GM13977 (cell line): ENCODE measurements around the gene TTLL13.
"Not testable (repeated sequence)": the region's sequence is repeated elsewhere in the genome, so short reads cannot be mapped to it uniquely, and the experiment has no call there.

Experiments
- DNase-seq: peaks from one replicate; pipeline ENCODE4 v3.0.0; 2012; ENCODE audit warnings: low spot score
- in situ Hi-C: fragments of 300-500 bp; cut with MboI; formaldehyde crosslinking; loops from one replicate; pipeline ENCODE4 v1.12.0; 2022; ENCODE audit warnings: low sequenced_read_pairs, low pct_unique_long_range_greater_than_20kb, mixed read lengths, inconsistent platforms; ENCODE audit not compliant: unreplicated experiment
- TF ChIP-seq, protein P1 (sequence below): IDR thresholded peaks from 2 replicates; pipeline ENCODE4 v1.5.1; 2012; ENCODE audit warnings: mild to moderate bottlenecking, control low read depth; ENCODE audit not compliant: insufficient read depth; ENCODE audit errors: extremely low read depth, missing control alignments

Gene TTLL13

DNA sequence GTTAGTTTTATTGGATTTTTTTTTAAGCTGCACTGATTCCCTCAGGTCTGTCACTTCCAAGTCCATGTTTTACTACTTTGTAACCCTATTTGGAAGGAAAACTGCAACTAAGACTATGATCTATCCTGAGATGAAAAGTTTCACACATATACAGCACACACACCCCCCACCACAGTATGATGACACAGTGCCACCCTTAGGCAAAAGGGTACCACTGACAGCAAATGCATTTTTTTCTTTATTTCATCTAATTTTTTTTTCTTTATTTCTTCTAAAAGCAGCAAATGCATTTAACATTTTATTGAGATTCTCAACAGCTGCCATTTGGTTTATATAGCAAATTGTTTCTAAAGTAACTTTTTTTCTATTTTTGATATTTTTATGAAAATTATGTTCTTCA, 37.3 kb downstream of the TTLL13 start:
- DNase-seq, result peak; percentile 41
- in situ Hi-C loops, result no loop called here
- TF ChIP-seq, protein P1, sequence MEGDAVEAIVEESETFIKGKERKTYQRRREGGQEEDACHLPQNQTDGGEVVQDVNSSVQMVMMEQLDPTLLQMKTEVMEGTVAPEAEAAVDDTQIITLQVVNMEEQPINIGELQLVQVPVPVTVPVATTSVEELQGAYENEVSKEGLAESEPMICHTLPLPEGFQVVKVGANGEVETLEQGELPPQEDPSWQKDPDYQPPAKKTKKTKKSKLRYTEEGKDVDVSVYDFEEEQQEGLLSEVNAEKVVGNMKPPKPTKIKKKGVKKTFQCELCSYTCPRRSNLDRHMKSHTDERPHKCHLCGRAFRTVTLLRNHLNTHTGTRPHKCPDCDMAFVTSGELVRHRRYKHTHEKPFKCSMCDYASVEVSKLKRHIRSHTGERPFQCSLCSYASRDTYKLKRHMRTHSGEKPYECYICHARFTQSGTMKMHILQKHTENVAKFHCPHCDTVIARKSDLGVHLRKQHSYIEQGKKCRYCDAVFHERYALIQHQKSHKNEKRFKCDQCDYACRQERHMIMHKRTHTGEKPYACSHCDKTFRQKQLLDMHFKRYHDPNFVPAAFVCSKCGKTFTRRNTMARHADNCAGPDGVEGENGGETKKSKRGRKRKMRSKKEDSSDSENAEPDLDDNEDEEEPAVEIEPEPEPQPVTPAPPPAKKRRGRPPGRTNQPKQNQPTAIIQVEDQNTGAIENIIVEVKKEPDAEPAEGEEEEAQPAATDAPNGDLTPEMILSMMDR, result peak; percentile 69

DNA sequence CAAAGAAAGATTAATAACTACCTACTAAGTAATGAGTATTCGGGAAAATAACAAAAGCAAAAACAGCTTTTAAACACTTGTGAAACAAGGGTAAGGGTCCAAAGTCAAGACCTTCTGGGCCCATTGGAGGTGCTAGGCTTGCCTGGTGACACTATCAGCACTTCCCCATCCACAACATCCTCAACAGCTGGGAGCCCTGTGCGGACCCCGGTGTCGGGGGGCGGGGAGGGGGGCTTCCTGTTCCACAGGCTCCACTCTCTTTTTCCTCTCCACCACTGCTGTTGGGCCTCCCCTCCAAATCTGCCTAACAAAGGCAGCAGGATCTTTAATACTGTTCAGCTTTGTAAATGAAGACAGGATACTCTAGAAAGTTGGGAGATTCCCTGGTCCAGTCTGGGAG, 37.7 kb downstream of the TTLL13 start:
- TF ChIP-seq, protein P1, result no peak
- DNase-seq, result no peak
- in situ Hi-C loops, result no loop called here

DNA sequence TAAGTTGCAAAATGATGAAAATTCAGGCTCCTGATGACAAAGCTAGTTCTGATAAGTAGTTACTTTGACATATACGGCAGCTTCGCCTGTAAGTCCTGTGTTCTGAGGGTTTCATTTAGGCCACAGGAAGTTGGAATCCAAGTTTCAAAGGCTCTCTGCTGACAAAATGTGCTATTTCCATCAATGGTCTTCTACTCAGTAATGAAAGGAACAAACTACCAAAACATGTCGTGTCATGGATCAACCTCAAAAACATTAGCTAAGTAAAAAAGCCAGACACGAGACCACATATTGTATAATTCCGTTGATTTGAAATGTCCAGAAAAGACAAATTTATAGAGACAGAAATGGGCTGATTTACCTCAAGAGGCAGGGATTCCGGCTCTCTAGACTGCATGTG, 38.6 kb downstream of the TTLL13 start:
- in situ Hi-C loops, result no loop called here
- TF ChIP-seq, protein P1, result no peak
- no peak for DNase-seq

DNA sequence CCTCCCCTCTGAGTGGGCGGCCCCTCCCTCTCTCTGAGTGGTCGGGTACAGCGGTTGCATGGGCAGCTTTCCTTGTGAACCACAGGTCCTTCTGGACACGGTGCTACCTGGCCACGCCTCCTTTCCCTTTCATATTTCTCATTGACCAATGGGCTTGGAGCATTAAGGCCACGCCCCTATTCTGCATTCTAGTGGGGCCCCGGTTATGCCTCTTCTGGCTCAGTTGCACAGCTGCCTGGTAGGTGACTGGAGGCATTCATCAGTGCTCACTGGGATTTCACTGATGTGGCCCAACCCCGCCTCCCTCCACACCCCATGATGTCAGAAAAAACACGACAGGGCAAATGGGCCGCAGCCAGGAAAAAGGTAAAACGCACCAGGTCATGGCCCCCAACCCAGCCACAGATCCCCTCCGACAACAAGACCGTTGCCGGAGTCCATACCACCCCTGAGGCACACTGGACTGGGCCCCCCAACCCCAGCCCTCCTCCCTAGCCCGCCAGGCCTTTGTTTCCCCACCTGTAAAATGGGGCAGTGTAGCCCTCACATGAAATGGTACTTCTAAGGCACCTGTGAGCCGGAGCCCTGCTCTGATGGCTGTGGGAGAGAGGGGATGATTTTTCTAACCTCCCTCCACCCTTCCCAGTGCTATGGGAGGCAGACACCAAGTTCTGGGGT, 42.5 kb downstream of the TTLL13 start:
- DNase-seq, result peak; percentile 38
- in situ Hi-C loops, result no loop called here
- TF ChIP-seq, protein P1, result no peak

DNA sequence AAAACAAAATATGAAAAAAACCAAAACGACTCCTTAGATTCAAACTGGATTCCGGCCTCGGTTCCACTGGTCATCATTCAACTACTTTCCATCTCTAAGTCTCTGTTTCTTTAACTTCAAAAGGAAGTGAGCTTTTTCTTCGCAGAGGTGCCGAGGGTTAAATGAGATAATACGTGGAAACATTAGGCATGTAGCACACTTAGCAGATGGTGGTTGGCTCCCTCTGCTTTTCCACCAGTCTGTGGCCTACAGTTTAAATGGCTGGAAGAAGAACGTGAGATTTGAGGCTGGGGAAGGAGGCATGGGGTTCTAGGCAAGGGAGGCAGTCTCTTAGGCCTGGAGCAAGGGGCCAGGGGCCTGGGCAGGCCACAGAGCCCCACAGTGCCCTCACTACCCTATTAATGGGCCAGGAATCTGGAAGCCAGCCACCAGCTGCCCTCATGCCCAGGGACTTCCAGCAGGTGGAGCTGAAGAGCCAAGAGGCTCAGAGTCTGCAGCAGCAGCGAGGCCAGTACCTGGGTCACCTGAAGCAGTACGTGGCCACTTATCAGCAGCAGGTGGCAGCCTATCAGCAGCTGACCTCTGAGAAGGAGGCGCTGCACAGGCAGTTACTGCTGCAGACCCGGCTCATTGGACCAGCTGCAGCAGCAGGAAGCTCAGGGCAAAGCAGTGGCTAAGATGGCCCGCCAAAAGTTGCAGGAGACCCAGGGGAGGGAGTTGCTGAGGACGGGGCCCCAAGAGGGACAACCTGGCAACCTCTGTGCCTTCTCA, 43.9 kb downstream of the TTLL13 start:
- TF ChIP-seq, protein P1, result peak; percentile 92
- in situ Hi-C loops, result not testable (repeated sequence)
- DNase-seq, result peak; percentile 50

- in situ Hi-C loops, result no loop called here
- no peak for DNase-seq
- TF ChIP-seq, protein P1, result no peak
Observed at GRCh38 chr15:90294159-90294558, 44.8 kb downstream of the TTLL13 start.
